Mesendoderm (in vitro differentiated cells): ENCODE measurements around the gene DNAJB1.

Experiments used
- DNase-seq: peaks from one replicate; pipeline ENCODE4 v3.0.0; 2013
- H2AK5ac ChIP-seq: 2 replicates; pipeline ENCODE4 v1.6.1; 2013; ENCODE audit warnings: low read length, inconsistent platforms
- H2BK120ac ChIP-seq: 2 replicates; pipeline ENCODE4 v1.6.1; 2013; ENCODE audit warnings: low read depth, mild to moderate bottlenecking, low read length, moderate library complexity, mixed read lengths
- H2BK15ac ChIP-seq: replicated peaks from 2 replicates; pipeline ENCODE4 v1.6.1; 2013; ENCODE audit warnings: low read depth, mild to moderate bottlenecking, moderate library complexity
- H2BK5ac ChIP-seq: 2 replicates; pipeline ENCODE4 v1.6.1; 2013; ENCODE audit warnings: low read length, inconsistent platforms
- H3K18ac ChIP-seq: 2 replicates; pipeline ENCODE4 v1.6.1; 2013; ENCODE audit warnings: mild to moderate bottlenecking, low read length, mixed read lengths
- H3K23ac ChIP-seq: one replicate; pipeline ENCODE4 v1.6.1; 2013; ENCODE audit warnings: low read length
- H3K27ac ChIP-seq: 2 replicates; pipeline ENCODE4 v1.5.1; 2013; ENCODE audit warnings: low read depth, mild to moderate bottlenecking, inconsistent platforms, low read length, moderate library complexity
- H3K27me3 ChIP-seq: 2 replicates; pipeline ENCODE4 v1.6.1; 2013; ENCODE audit warnings: low read length, control low read depth, mild to moderate bottlenecking, inconsistent platforms; ENCODE audit not compliant: insufficient read depth, poor library complexity
- H3K36me3 ChIP-seq: 2 replicates; pipeline ENCODE4 v1.6.1; 2013; ENCODE audit warnings: low read length, inconsistent platforms; ENCODE audit not compliant: control insufficient read depth, insufficient read depth
- H3K4ac ChIP-seq: one replicate; pipeline ENCODE4 v1.6.1; 2013; ENCODE audit warnings: low read depth, mild to moderate bottlenecking, low read length, moderate library complexity
- H3K4me1 ChIP-seq: 2 replicates; pipeline ENCODE4 v1.6.1; 2013; ENCODE audit warnings: low read depth, low read length, inconsistent platforms; ENCODE audit not compliant: control insufficient read depth
- H3K4me2 ChIP-seq: 2 replicates; pipeline ENCODE4 v1.6.1; 2013; ENCODE audit warnings: low read length
- H3K4me3 ChIP-seq: 2 replicates; pipeline ENCODE4 v1.5.1; 2013; ENCODE audit warnings: mild to moderate bottlenecking, low read length
- H3K56ac ChIP-seq: one replicate; pipeline ENCODE4 v1.6.1; 2013; ENCODE audit warnings: low read length
- H3K79me1 ChIP-seq: 2 replicates; pipeline ENCODE4 v1.6.1; 2013; ENCODE audit warnings: low read length, inconsistent platforms
- H3K79me2 ChIP-seq: 2 replicates; pipeline ENCODE4 v1.6.1; 2013; ENCODE audit warnings: mild to moderate bottlenecking, low read length; ENCODE audit not compliant: control insufficient read depth, insufficient read depth
- H3K9ac ChIP-seq: 2 replicates; pipeline ENCODE4 v1.6.1; 2013; ENCODE audit warnings: low read length, inconsistent platforms
- H4K5ac ChIP-seq: one replicate; pipeline ENCODE4 v1.6.1; 2013; ENCODE audit warnings: low read length
- H4K8ac ChIP-seq: one replicate; pipeline ENCODE4 v1.6.1; 2013; ENCODE audit warnings: low read depth, mild to moderate bottlenecking, control low read depth, low read length, moderate library complexity
- WGBS: extraction: QIAGEN DNeasy Blood & Tissue Kit; methylation state at CpG from one replicate; pipeline ENCODE4 v1.1.7; 2013; ENCODE audit warnings: low lambda C conversion rate, missing lambda C conversion rate; ENCODE audit not compliant: insufficient coverage; ENCODE audit errors: extremely low coverage; 5-methylcytosine and 5-hydroxymethylcytosine counted together

Gene DNAJB1

DNA sequence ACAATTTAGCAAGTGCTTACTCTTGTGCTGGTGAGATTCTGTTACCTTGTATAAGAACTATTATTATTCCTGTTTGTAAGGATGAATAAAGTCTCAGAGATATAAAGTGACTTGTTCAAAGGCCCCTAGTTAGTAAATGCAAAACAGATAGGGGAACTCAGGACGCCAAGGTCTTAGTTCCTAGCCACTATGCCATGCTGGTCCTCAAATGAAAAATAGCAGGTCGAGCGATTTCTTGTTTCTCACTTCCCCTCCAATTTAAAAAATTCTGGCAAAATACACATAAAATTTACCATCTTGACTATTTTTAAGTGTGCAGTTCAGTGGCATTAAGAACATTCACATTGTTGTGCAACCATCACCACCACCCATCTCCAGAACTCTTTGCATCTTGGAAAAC is 12.3 kb upstream of the DNAJB1 start:
- no peak overlapping the region for H3K23ac ChIP-seq
- H3K4ac ChIP-seq = no peak overlapping the region
- H3K4me2 ChIP-seq = no peak overlapping the region
- H3K4me3 ChIP-seq = no peak overlapping the region
- H3K36me3 ChIP-seq = no peaks in the 10 kb centered on the region
- H4K5ac ChIP-seq = no peak overlapping the region
- no peak overlapping the region for H3K56ac ChIP-seq
- H3K27me3 ChIP-seq = no peaks in the 10 kb centered on the region
- no peak overlapping the region for H3K9ac ChIP-seq
- H2AK5ac ChIP-seq = no peak overlapping the region
- peaks cover 20% of the 10 kb centered on the region for H3K79me2 ChIP-seq
- no CpG with 5 or more reads among the region's 3 CpGs for whole genome bisulfite sequencing
- H4K8ac ChIP-seq = no peak overlapping the region
- H3K79me1 ChIP-seq = peaks cover 13% of the 10 kb centered on the region
- H3K4me1 ChIP-seq = no peaks in the 10 kb centered on the region
- H2BK5ac ChIP-seq = no peak overlapping the region
- H2BK120ac ChIP-seq = no peak overlapping the region
- DNase-seq = no peak
- no peak overlapping the region for H3K27ac ChIP-seq
- no peak overlapping the region for H3K18ac ChIP-seq
- no peak overlapping the region for H2BK15ac ChIP-seq

DNA sequence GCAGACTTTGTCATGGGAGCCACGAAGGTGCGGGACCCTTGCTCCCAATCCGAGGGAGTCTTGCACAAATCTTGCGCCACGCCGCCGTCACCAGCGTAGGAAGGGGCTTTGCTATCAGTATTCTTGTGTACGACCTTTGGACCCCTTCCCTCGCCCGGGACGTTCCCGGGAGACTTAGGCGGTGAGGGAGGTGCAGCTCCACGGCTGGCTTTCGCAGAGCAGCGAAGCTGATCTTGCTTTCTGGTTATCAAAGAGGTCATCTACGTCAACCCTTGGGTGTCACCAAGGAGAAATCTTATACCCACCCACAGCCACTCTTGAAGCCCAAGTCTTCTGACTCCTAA is 11.8 kb upstream of the DNAJB1 start:
- H3K27me3 ChIP-seq = no peaks in the 10 kb centered on the region
- H4K5ac ChIP-seq = no peak overlapping the region
- H3K4me1 ChIP-seq = no peaks in the 10 kb centered on the region
- H3K4me3 ChIP-seq = peak overlapping the region; percentile 92
- H3K9ac ChIP-seq = peak overlapping the region; percentile 94
- DNase-seq = peak; percentile 45
- H4K8ac ChIP-seq = no peak overlapping the region
- no peak overlapping the region for H2BK120ac ChIP-seq
- peak overlapping the region; percentile 94 for H3K4me2 ChIP-seq
- H2BK5ac ChIP-seq = peak overlapping the region; percentile 78
- peak overlapping the region; percentile 31 for H3K27ac ChIP-seq
- peaks cover 13% of the 10 kb centered on the region for H3K79me1 ChIP-seq
- no peak overlapping the region for H2BK15ac ChIP-seq
- no peak overlapping the region for H2AK5ac ChIP-seq
- H3K18ac ChIP-seq = peak overlapping the region; percentile 15
- WGBS = no CpG with 5 or more reads among the region's 18 CpGs
- H3K79me2 ChIP-seq = peaks cover 20% of the 10 kb centered on the region
- no peaks in the 10 kb centered on the region for H3K36me3 ChIP-seq
- peak overlapping the region; percentile 99 for H3K56ac ChIP-seq
- H3K4ac ChIP-seq = no peak overlapping the region
- no peak overlapping the region for H3K23ac ChIP-seq

DNA sequence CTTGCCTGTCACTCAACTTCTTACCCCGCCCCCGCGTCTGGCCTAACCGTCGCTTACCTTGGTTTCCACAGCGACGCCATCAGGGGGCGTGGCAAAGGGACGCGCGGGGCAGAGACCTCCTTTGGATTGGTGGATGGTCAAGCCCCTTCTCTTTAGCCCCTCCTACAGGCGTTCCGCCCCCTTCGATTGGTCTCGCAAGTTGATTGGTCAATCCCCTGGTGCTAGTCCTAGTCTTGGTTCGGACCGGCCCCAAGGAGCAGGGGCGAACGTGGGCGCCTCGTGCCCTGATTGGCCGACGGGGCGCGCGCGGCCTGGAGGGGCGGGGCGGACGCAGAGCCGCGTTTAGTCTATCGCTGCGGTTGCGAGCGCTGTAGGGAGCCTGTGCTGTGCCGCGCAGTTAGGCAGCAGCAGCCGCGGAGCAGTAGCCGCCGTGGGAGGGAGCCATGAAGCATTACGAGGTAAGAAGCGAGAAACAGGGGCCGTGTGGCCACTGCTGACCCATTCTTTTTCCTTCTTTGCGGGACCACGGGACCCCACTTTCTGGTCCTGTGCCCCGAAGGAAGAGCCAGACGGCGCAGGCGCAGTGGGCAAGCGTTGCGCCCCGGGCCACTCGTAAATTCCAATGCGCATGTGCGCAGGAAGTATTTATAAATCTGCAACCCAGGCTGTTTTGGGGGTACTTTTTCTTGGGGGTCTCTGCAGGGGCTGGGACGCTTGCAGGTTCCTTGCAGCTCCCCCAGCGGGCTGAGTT is 11.2 kb upstream of the DNAJB1 start, which contains the start of gene TECR:
TSS of gene TECR (plus strand) at position 341 of the 751 bp plus-strand sequence. CDS start at position 444, 103 bp downstream.
- Histone ChIP-seq H3K56ac (peak within 1 kb of the TSS; percentile 99), H3K27ac (peak within 1 kb of the TSS; percentile 31), H3K36me3 (no peaks in the 10 kb centered on the region), H3K79me2 (peaks cover 18% of the 10 kb centered on the region), H3K4me3 (peak within 1 kb of the TSS; percentile 92), H4K8ac (no peak within 1 kb of the TSS), H3K9ac (peak within 1 kb of the TSS; percentile 94), H3K18ac (peak within 1 kb of the TSS; percentile 15), H3K23ac (no peak within 1 kb of the TSS), H3K79me1 (peaks cover 9% of the 10 kb centered on the region), H4K5ac (no peak within 1 kb of the TSS), H2AK5ac (no peak within 1 kb of the TSS), H3K27me3 (no peaks in the 10 kb centered on the region), H2BK5ac (peak within 1 kb of the TSS; percentile 91), H3K4me2 (peak within 1 kb of the TSS; percentile 94), H3K4me1 (no peaks in the 10 kb centered on the region), H3K4ac (no peak within 1 kb of the TSS), H2BK120ac (no peak within 1 kb of the TSS), H2BK15ac (no peak within 1 kb of the TSS)
- DNase-seq = peak; percentile 100
- no CpG with 5 or more reads among the region's 59 CpGs for whole genome bisulfite sequencing

DNA sequence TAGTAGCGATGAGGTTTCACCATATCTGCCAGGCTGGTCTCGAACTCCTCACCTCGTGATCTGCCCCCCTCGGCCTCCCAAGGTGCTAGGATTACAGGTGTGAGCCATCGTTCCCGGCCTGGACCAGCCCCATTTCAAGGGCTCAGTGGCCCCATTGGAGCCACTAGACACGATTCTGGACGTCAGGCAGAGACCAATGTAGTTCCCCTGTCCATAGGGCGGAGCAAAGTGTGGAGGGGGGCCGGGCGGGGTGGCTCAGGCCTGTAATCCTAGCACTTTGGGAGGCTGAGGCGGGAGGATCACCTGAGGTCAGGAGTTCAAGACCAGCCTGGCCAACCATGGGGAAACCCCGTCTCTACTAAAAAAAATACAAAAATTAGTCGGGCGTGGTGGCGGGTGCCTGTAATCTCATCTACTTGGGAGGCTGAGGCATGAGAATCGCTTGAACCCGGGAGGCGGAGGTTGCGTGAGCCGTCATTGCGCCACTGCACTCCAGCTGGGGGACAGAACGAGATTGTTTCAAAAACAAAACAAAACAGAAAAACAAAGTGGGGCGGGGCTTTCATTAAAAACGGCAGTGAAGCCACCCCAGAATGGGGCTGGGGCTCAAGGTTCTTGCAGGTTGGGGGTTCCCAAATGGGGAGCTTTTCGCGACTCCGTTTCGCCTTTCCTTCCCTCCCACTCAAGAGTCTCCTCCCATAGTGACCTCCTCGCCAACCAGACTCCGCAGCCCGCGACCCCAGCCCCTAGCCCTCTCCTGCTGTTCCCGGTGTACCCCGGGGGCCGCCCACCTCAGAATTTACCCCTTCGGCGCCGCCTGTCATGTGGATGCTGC is 10.4 kb upstream of the DNAJB1 start:
- Histone ChIP-seq H4K8ac (no peak overlapping the region), H2BK15ac (no peak overlapping the region), H3K23ac (no peak overlapping the region), H3K79me1 (peaks cover 8% of the 10 kb centered on the region), H3K4me2 (peak overlapping the region; percentile 61), H3K27ac (no peak overlapping the region), H3K4me1 (no peaks in the 10 kb centered on the region), H2BK5ac (no peak overlapping the region), H3K9ac (peak overlapping the region; percentile 56), H3K4ac (no peak overlapping the region), H3K79me2 (peaks cover 18% of the 10 kb centered on the region), H3K56ac (peak overlapping the region; percentile 77), H3K27me3 (no peaks in the 10 kb centered on the region), H3K4me3 (peak overlapping the region; percentile 32), H4K5ac (no peak overlapping the region), H3K36me3 (no peaks in the 10 kb centered on the region), H2BK120ac (no peak overlapping the region), H3K18ac (no peak overlapping the region), H2AK5ac (no peak overlapping the region)
- WGBS = no CpG with 5 or more reads among the region's 39 CpGs
- DNase-seq = no peak

DNA sequence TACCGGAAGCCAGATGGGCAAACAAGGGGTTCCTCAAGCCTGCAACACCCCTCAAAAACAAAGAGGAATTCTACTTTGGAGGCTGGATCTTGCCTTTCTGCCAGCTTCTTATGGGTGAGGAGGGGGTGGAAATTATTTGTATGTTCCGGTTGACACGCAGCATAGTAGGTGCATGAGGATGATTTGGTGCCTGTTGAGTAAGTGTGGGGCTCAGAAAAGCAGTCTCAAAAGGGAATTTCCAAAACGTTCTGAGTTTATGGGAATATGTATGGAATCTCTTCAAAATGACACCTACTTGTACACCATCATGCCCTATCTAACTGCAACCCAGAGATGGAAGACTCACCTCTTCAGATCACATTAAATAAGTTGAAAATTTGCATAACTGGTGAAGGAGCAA is 8.2 kb upstream of the DNAJB1 start:
- H3K4me1 ChIP-seq = no peaks in the 10 kb centered on the region
- no peaks in the 10 kb centered on the region for H3K36me3 ChIP-seq
- peaks cover 11% of the 10 kb centered on the region for H3K79me2 ChIP-seq
- no peak overlapping the region for H3K4me2 ChIP-seq
- no CpG with 5 or more reads among the region's 4 CpGs for WGBS
- no peak overlapping the region for H3K27ac ChIP-seq
- DNase-seq = no peak
- H3K27me3 ChIP-seq = no peaks in the 10 kb centered on the region
- H3K56ac ChIP-seq = no peak overlapping the region
- H3K79me1 ChIP-seq = peaks cover 5% of the 10 kb centered on the region
- H2AK5ac ChIP-seq = no peak overlapping the region
- H3K4ac ChIP-seq = no peak overlapping the region
- no peak overlapping the region for H3K18ac ChIP-seq
- H4K8ac ChIP-seq = no peak overlapping the region
- H2BK120ac ChIP-seq = no peak overlapping the region
- H3K4me3 ChIP-seq = no peak overlapping the region
- H2BK15ac ChIP-seq = no peak overlapping the region
- H2BK5ac ChIP-seq = no peak overlapping the region
- no peak overlapping the region for H4K5ac ChIP-seq
- no peak overlapping the region for H3K23ac ChIP-seq
- H3K9ac ChIP-seq = no peak overlapping the region
